Nephron progenitor cell (in vitro differentiated cells): ENCODE measurements around the gene MPV17.

Experiments used
- DNase-seq: peaks from one replicate; pipeline ENCODE4 v3.0.0; 2021
- H3K27ac Mint-ChIP-seq: 2 replicates; pipeline ENCODE4 v1.8.0; 2021; ENCODE audit warnings: mild to moderate bottlenecking, moderate library complexity, mixed read lengths
- H3K27me3 Mint-ChIP-seq: 2 replicates; pipeline ENCODE4 v1.8.0; 2021; ENCODE audit warnings: mild to moderate bottlenecking, low read depth, mixed read lengths; ENCODE audit not compliant: poor library complexity
- H3K36me3 Mint-ChIP-seq: 2 replicates; pipeline ENCODE4 v1.8.0; 2021; ENCODE audit warnings: low read depth, mixed read lengths
- H3K4me1 Mint-ChIP-seq: 2 replicates; pipeline ENCODE4 v1.8.0; 2021; ENCODE audit warnings: mixed read lengths
- H3K4me3 Mint-ChIP-seq: 2 replicates; pipeline ENCODE4 v1.8.0; 2021; ENCODE audit warnings: mild to moderate bottlenecking, moderate library complexity, mixed read lengths
- H3K9me3 Mint-ChIP-seq: 2 replicates; pipeline ENCODE4 v1.8.0; 2021; ENCODE audit warnings: mild to moderate bottlenecking, moderate library complexity, mixed read lengths
- TF ChIP-seq, protein P1 (sequence below): fragments of 200-600 bp; sonication (generic); IDR thresholded peaks from 2 replicates; pipeline ENCODE4 v1.5.0; 2021; ENCODE audit warnings: antibody characterized with exemption

Gene MPV17

DNA sequence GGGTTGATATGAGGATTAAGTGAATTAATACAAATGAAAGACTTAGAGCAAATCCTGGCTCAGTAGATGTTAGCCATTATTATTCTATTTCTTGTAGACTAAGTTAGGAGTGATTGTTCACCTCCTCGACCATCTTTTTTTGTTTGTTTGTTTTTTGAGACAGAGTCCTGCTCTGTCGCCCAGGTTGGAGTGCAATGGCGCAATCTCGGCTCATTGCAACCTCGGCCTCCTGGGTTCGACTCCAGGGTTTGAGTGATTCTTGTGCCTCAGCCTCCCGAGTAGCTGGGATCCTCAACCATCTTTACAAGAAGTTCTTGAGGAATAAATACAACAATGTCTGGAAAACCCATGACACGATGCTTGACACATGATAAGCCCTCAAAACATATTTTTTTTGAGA, 28.0 kb downstream of the MPV17 start:
- peaks cover 72% of the 10 kb centered on the region for H3K27me3 Mint-ChIP-seq
- peaks cover 21% of the 10 kb centered on the region for H3K4me1 Mint-ChIP-seq
- TF ChIP-seq, protein P1, sequence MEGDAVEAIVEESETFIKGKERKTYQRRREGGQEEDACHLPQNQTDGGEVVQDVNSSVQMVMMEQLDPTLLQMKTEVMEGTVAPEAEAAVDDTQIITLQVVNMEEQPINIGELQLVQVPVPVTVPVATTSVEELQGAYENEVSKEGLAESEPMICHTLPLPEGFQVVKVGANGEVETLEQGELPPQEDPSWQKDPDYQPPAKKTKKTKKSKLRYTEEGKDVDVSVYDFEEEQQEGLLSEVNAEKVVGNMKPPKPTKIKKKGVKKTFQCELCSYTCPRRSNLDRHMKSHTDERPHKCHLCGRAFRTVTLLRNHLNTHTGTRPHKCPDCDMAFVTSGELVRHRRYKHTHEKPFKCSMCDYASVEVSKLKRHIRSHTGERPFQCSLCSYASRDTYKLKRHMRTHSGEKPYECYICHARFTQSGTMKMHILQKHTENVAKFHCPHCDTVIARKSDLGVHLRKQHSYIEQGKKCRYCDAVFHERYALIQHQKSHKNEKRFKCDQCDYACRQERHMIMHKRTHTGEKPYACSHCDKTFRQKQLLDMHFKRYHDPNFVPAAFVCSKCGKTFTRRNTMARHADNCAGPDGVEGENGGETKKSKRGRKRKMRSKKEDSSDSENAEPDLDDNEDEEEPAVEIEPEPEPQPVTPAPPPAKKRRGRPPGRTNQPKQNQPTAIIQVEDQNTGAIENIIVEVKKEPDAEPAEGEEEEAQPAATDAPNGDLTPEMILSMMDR, result no peak
- H3K9me3 Mint-ChIP-seq, result no peaks in the 10 kb centered on the region
- no peak overlapping the region for H3K4me3 Mint-ChIP-seq
- H3K36me3 Mint-ChIP-seq, result no peaks in the 10 kb centered on the region
- DNase-seq, result no peak
- no peak overlapping the region for H3K27ac Mint-ChIP-seq

DNA sequence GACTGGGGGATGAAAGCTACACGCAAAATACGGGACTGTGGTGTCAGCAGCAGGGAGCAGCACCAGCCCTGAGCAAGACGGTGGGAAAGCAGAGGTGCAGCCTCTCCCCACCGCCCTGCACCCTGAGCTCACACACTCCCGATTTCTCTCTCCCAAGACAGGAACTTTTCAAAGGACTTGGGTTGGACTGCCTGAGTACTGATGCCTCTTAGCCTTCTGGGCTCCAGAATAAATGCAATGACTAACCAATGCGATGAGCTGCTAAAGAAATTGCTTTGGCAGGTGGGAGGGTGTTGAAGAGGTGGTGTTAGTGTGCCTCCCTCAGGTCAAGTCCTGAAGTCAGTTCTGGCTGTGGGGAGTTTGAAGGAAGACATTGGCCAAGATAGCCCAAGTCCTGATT, 31.0 kb downstream of the MPV17 start:
- H3K4me3 Mint-ChIP-seq, result no peak overlapping the region
- no peak for DNase-seq
- H3K36me3 Mint-ChIP-seq, result no peaks in the 10 kb centered on the region
- TF ChIP-seq, protein P1, result no peak
- peaks cover 78% of the 10 kb centered on the region for H3K27me3 Mint-ChIP-seq
- no peaks in the 10 kb centered on the region for H3K9me3 Mint-ChIP-seq
- no peak overlapping the region for H3K27ac Mint-ChIP-seq
- H3K4me1 Mint-ChIP-seq, result peaks cover 17% of the 10 kb centered on the region

DNA sequence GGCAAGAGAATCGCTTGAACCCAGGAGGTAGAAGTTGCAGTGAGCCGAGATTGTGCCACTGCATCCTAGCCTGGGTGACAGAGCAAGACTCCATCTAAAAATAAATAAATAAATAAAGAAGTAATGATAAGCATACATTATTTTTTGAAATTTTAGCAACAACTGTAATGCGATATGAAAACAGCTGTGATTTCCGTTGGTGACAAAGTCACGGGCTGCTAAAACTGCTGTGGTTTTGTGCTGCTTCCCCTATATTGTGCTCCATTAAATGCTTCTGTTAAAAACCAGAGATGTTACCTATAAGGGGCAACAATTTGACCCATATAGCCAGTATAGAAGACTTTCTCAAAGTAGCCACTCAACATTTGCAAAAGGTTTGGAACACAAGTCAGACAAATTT, 32.3 kb downstream of the MPV17 start:
- Mint-ChIP-seq H3K36me3 (no peaks in the 10 kb centered on the region), H3K27me3 (peaks cover 78% of the 10 kb centered on the region), H3K4me3 (no peak overlapping the region), H3K4me1 (peaks cover 17% of the 10 kb centered on the region), H3K9me3 (no peaks in the 10 kb centered on the region), H3K27ac (no peak overlapping the region)
- TF ChIP-seq, protein P1, result no peak
- DNase-seq, result no peak

DNA sequence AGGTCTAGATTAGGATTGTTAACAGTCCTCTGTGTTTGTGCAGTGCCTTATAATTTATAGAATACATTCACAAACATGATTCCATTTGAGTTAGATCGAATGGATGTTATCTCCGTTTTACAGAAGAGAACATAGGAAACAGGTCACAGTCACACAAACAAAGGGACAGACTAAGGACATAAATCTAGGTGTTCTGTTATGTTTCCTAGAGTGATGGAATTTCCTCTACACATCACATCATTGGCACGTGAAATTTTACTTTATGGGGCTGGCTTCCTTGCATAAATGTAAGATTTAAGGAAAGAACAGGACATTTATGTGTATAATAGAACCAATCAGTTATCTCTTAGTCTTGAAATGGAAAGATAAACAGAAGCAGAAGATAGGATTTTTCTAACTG, 34.3 kb downstream of the MPV17 start:
- peaks cover 16% of the 10 kb centered on the region for H3K4me1 Mint-ChIP-seq
- H3K27me3 Mint-ChIP-seq, result peaks cover 83% of the 10 kb centered on the region
- no peaks in the 10 kb centered on the region for H3K9me3 Mint-ChIP-seq
- no peak overlapping the region for H3K27ac Mint-ChIP-seq
- H3K36me3 Mint-ChIP-seq, result no peaks in the 10 kb centered on the region
- DNase-seq, result no peak
- H3K4me3 Mint-ChIP-seq, result no peak overlapping the region
- TF ChIP-seq, protein P1, result no peak

DNA sequence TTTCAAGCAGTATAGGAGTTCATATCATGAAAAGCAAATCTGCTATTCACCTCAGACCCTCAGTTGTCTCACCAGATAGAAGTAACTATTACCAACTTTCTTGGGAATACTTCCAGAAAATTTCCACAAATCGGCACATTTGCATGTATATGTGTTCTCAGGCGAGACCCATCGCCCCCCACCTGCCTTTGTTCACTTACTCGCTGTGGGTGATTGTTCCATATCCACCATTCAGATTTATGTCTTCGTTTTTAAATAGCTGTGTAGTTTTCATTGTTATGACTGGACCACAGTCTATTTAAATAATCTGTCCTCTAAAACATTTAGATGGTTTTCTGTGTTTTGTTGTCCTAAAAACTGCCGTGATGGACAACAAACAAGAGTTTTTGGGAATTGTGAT, 37.4 kb downstream of the MPV17 start:
- Mint-ChIP-seq H3K4me1 (peaks cover 29% of the 10 kb centered on the region), H3K27ac (no peak overlapping the region), H3K36me3 (no peaks in the 10 kb centered on the region), H3K9me3 (no peaks in the 10 kb centered on the region), H3K27me3 (peaks cover 71% of the 10 kb centered on the region), H3K4me3 (no peak overlapping the region)
- no peak for DNase-seq
- TF ChIP-seq, protein P1, result no peak

DNA sequence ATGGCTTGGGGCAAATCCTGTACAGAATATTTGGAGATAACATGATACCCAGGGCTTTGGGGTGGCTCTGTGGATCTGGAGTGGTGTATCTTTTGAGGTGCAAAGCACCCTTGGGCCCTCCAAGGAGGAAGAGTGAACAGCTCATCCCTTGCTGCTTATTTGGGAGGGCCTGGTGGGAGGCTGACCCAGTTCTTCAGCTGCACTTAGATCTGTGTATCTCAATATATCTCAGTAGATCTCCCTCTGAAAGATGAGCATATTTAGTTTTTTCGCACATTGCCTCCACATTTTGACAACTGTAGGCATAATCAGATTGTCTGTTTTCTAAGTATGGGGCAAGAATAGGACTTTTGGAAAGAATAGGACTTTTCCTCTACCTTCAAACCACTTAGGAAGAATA, 37.9 kb downstream of the MPV17 start:
- no peak for DNase-seq
- Mint-ChIP-seq H3K4me1 (peaks cover 29% of the 10 kb centered on the region), H3K36me3 (no peaks in the 10 kb centered on the region), H3K27me3 (peaks cover 67% of the 10 kb centered on the region), H3K9me3 (no peaks in the 10 kb centered on the region), H3K27ac (no peak overlapping the region), H3K4me3 (no peak overlapping the region)
- TF ChIP-seq, protein P1, result no peak
